ENCODE results near the gene HHAT. TPM values are rescaled to one million over a fixed set of nuclear protein-coding genes. Genes with fewer than 3 reads are reported as not detected.

HHAT gene
- total RNA-seq, 4 donors from 2014 or later: 2.4 to 6.0 (median 4.4) TPM

- TF ChIP-seq CTCF (IDR thresholded peaks at IDR 0.05; ENCODE audit: low read depth): no peak
Measured at GRCh38 chr1:210376836-210377372, 48.2 kb downstream of the HHAT start.

- no peak for TF ChIP-seq CTCF (IDR thresholded peaks at IDR 0.05; ENCODE audit: low read depth)
Measured at GRCh38 chr1:210377731-210378333, 49.1 kb downstream of the HHAT start.

GRCh38 chr1:210378736-210379135 lies 50.0 kb downstream of the HHAT start:
- TF ChIP-seq CTCF (IDR thresholded peaks at IDR 0.05; ENCODE audit: low read depth): no peak

- no peak for TF ChIP-seq CTCF (IDR thresholded peaks at IDR 0.05; ENCODE audit: low read depth)
Measured at GRCh38 chr1:210381934-210382333, 53.2 kb downstream of the HHAT start.

- no peak for TF ChIP-seq CTCF (IDR thresholded peaks at IDR 0.05; ENCODE audit: low read depth)
Measured at GRCh38 chr1:210384625-210385024, 55.9 kb downstream of the HHAT start.

GRCh38 chr1:210385228-210385627 lies 56.5 kb downstream of the HHAT start:
- TF ChIP-seq CTCF (IDR thresholded peaks at IDR 0.05; ENCODE audit: low read depth): no peak

GRCh38 chr1:210394281-210394821 lies 65.6 kb downstream of the HHAT start:
- TF ChIP-seq CTCF (IDR thresholded peaks at IDR 0.05; ENCODE audit: low read depth): no peak

Data from subcutaneous adipose tissue (tissue), 4 donors.